Heart right ventricle (tissue), 16 donors: ENCODE measurements around the gene WDR41. TPM values are rescaled to one million over a fixed set of nuclear protein-coding genes. Genes with fewer than 3 reads are reported as not detected.

ENCODE experiments used
- ATAC-seq, 8 donors: fragments of 200-7000 bp; cut with Tn5 transposase; one replicate each; pipeline ENCODE4 v1.9.1; 2020; ENCODE audit warnings: mild to moderate bottlenecking in 8 of 8, moderate library complexity in 8 of 8, moderate number of reproducible peaks in 1 of 8
- DNase-seq, 2 donors: peaks; one replicate each; pipeline ENCODE4 v3.0.0-alpha.2; 2020
- H3K27ac ChIP-seq, 10 donors: fragments of 200-600 bp; sonication (generic) in 2 of 10; one replicate each; pipeline versions ENCODE4 v1.5.0 to v1.8.0; 2020 to 2022; ENCODE audit warnings: mild to moderate bottlenecking in 3 of 10
- H3K27me3 ChIP-seq, 7 donors: fragments of 200-600 bp; one replicate each; pipeline ENCODE4 v1.8.0; 2021 to 2022; ENCODE audit warnings: mild to moderate bottlenecking in 2 of 7
- H3K36me3 ChIP-seq, 9 donors: fragments of 200-600 bp; sonication (generic) in 1 of 9; one replicate each; pipeline versions ENCODE4 v1.5.0 to v1.8.0; 2020 to 2022; ENCODE audit warnings: mild to moderate bottlenecking in 2 of 9
- H3K4me1 ChIP-seq, 9 donors: fragments of 200-600 bp; sonication (generic) in 1 of 9; one replicate each; pipeline versions ENCODE4 v1.5.0 to v1.8.0; 2020 to 2022; ENCODE audit warnings: mild to moderate bottlenecking in 4 of 9
- H3K4me3 ChIP-seq, 10 donors: fragments of 200-600 bp; sonication (generic) in 2 of 10; one replicate each; pipeline versions ENCODE4 v1.5.0 to v1.8.0; 2020 to 2022; ENCODE audit warnings: mild to moderate bottlenecking in 7 of 10, moderate library complexity in 2 of 10
- H3K9me3 ChIP-seq, 11 donors: fragments of 200-600 bp in 10 of 11; sonication (generic) in 2 of 11; one replicate each; pipeline versions ENCODE4 v1.5.0 to v1.8.0; 2013 to 2022; ENCODE audit warnings: mild to moderate bottlenecking in 2 of 11, control low read depth in 1 of 11, moderate library complexity in 1 of 11
- WGBS, 2 donors: extraction: QIAGEN DNeasy Blood & Tissue Kit; methylation state at CpG; one replicate each; pipeline ENCODE4 v1.1.7; 2013; ENCODE audit warnings: inconsistent platforms in 1 of 2; 5-methylcytosine and 5-hydroxymethylcytosine counted together
- intact Hi-C, 10 donors: fragments of 100-400 bp; cut with DNase I; formaldehyde crosslinking; loops; one replicate each; pipeline versions ENCODE4 v1.11.1 to v1.14.2; 2022
- long read RNA-seq, 3 donors: library from polyadenylated mRNA; unstranded; transcript quantifications; one replicate each; pipeline ENCODE4 v2.0.0, GENCODE V29; 2020 to 2021
- polyA plus RNA-seq, 2 donors: library from polyadenylated mRNA; stranded (reverse); fragments of 200-250 nt; gene quantifications; one replicate each; pipeline ENCODE4 v1.2.3, GENCODE V29; 2013
- total RNA-seq, 10 donors: library from RNA; stranded (reverse); fragmentation: NEBNext Ultra II Directional in 3 of 10; extraction: Animal tissue kit (Norgen Biotek cat#: 25700) in 3 of 10; gene quantifications; one replicate each; pipeline versions ENCODE4 v1.2.1 to v1.2.4, GENCODE V29; 2021 to 2023
- TF ChIP-seq, protein P1 (sequence below), 9 donors: fragments of 200-600 bp; sonication (generic) in 2 of 9; IDR thresholded peaks; one replicate each; pipeline versions ENCODE4 v1.5.0 to v1.8.0; 2021 to 2022; ENCODE audit warnings: antibody characterized with exemption in 9 of 9, mild to moderate bottlenecking in 5 of 9, moderate library complexity in 1 of 9
- donor health status: Arrhythmogenic right ventricular cardiomyopathy.
- donor health status: ischemic (EF 13 %, LVEDD 7.1; RV severe dilation, severe dysfunction).
- donor health status: healthy with polysubstance abuse.
- donor health status: DM: no; HTN: yes; CAD: no.
- donor health status: DM: no; HTN: no; CAD: no.
- donor health status: ischemic (EF 25% LVEDD 6.9; RV normal size, moderate dysfunction).
- donor health status: ischemic (EF 25% LVEDD 5.7; RV mildly dilated, moderate dysfunction).
- donor health status: healthy.
- donor health status: DM: yes; HTN: yes; CAD: no.
- donor health status: Ischemic cardiomyopathy.
- donor health status: ischemic (EF 35%, LVEDD 5.7; RV mildly dilated, moderate dysfunction).
- donor health status: nonischemic (EF 11% LVEDD 7.7; RV severe dilation, severe dysfunction).
- donor health status: DM: yes; HTN: yes; CAD: no.
- donor health status: PGD.
- donor health status: ischemic (EF 29% LVEDD 5.4; RV normal size, mild dysfunction).
- donor health status: nonischemic (EF 23%, LVEDD 6.1; RV moderate dilation, normal function).

Gene WDR41, protein sequence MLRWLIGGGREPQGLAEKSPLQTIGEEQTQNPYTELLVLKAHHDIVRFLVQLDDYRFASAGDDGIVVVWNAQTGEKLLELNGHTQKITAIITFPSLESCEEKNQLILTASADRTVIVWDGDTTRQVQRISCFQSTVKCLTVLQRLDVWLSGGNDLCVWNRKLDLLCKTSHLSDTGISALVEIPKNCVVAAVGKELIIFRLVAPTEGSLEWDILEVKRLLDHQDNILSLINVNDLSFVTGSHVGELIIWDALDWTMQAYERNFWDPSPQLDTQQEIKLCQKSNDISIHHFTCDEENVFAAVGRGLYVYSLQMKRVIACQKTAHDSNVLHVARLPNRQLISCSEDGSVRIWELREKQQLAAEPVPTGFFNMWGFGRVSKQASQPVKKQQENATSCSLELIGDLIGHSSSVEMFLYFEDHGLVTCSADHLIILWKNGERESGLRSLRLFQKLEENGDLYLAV
- total RNA-seq (10 to 100 TPM; 21.4 to 44.9 (median 34.6) TPM), polyA plus RNA-seq (10 to 100 TPM in 1 of 2 donors, 1 to 10 TPM in 1; 7.9 to 22.1 TPM)
- long read RNA-seq, donor 1, transcript WDR41-201 (13 exons, 3,958 nt) = major isoform, 26 of 38 reads
- long read RNA-seq, donor 1, partial matches to known transcripts = 8 of 38 reads
- long read RNA-seq, donor 1, other reads (novel, unspliced or antisense) = 3 of 38 reads
- long read RNA-seq, donor 2, transcript WDR41-201 (13 exons, 3,958 nt) = major isoform, 16 of 31 reads
- long read RNA-seq, donor 2, partial matches to known transcripts = 7 of 31 reads
- long read RNA-seq, donor 2, other reads (novel, unspliced or antisense) = 7 of 31 reads
- long read RNA-seq, donor 3, transcript WDR41-201 (13 exons, 3,958 nt) = major isoform, 54 of 79 reads
- long read RNA-seq, donor 3, partial matches to known transcripts = 1 of 79 reads
- long read RNA-seq, donor 3, other reads (novel, unspliced or antisense) = 22 of 79 reads

DNA sequence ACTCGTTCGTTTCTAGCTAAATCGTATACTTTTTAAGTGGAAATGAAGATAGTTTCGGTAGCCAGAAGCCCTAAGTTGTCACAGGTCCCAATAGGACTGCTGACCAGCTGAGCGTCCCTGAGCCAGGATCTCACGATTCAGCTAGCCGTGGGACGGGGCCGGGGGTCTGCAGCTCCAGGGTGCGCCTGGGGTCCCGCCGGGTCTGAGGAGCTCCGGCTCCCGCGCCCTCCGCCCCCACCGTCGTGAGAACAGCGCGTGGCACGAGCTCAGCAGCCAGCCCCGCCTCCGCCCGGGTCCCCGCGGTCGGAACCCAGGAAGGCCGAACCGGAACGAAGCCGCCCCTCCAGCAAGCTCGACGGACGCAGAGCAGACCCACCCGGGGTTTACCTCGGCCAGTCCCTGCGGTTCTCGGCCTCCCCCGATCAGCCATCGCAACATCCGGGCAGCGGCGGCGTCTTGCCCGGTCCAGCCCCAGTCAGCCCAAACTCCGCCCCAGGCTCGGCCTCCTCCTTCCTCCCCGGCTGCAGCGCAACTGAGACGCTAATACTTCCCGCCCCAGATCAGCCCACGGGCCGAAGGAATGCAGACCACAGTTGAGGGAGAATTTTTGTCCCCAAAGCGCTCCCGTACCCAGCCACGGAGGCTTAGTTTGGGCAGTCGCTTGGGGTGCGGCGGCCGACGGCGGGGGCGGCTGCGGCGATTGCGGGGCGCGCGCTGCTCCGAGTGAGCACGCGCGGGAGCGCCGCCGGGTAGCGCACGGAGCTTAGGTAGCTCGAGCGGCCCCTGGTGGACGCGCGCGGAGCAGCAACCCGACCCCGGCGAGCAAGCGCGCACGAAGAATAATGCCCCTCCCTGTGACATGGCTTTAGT lies at the start of gene WDR41:
TSS of gene WDR41 (minus strand) at position 534 of the 870 bp plus-strand sequence. CDS start at position 438, 96 bp downstream.
- peak; percentile 97 to 98 (median 98) for ATAC-seq
- WGBS, 2 donors = 0% methylated on average over 90 of the region's 90 CpGs
- peak within 1 kb of the TSS; percentile 57 to 90 (median 78) for H3K4me3 ChIP-seq
- TF ChIP-seq, protein P1, sequence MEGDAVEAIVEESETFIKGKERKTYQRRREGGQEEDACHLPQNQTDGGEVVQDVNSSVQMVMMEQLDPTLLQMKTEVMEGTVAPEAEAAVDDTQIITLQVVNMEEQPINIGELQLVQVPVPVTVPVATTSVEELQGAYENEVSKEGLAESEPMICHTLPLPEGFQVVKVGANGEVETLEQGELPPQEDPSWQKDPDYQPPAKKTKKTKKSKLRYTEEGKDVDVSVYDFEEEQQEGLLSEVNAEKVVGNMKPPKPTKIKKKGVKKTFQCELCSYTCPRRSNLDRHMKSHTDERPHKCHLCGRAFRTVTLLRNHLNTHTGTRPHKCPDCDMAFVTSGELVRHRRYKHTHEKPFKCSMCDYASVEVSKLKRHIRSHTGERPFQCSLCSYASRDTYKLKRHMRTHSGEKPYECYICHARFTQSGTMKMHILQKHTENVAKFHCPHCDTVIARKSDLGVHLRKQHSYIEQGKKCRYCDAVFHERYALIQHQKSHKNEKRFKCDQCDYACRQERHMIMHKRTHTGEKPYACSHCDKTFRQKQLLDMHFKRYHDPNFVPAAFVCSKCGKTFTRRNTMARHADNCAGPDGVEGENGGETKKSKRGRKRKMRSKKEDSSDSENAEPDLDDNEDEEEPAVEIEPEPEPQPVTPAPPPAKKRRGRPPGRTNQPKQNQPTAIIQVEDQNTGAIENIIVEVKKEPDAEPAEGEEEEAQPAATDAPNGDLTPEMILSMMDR (IDR thresholded peaks at IDR 0.05) = peak; percentile 92 to 99 (median 95)
- H3K36me3 ChIP-seq = peaks cover 0 to 21% (median 0%) of the 10 kb centered on the region in 9 donors
- DNase-seq = peak; percentile 92 to 95
- H3K27ac ChIP-seq = peak within 1 kb of the TSS; percentile 82 to 98 (median 95)
- H3K27me3 ChIP-seq = peaks cover 0 to 5% (median 0%) of the 10 kb centered on the region in 7 donors
- intact Hi-C loops = loop anchor here (1.0 to 10.0 kb wide), 11 partner anchors 345 to 627 kb away; partner anchors contain the start of gene ZBED3 (in 3 of the 10)
- H3K9me3 ChIP-seq = no peaks in the 10 kb centered on the region
- peaks cover 0 to 17% (median 9%) of the 10 kb centered on the region in 9 donors for H3K4me1 ChIP-seq

DNA sequence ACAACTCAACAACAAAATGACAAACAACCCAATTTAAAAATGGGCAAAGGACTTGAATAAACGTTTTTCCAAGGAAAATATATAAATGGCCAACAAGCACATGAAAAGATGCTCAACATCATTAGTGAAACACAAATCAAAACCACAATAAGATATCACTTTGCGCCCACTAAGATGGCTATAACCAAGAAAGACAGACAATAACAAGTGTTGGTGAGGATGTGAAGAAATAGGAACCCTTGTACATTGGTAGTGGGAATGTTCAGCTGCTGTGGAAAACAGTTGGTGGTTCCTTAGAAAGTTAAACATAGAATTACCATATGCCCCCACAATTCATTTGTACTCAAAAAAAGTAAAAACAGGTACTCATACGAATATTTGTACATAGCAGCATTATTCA lies 39.2 kb upstream of the WDR41 start:
- Histone ChIP-seq H3K4me3 (no peak overlapping the region), H3K36me3 (no peaks in the 10 kb centered on the region), H3K4me1 (no peaks in the 10 kb centered on the region), H3K27me3 (peaks cover 0 to 46% (median 8%) of the 10 kb centered on the region in 7 donors), H3K9me3 (peaks cover 0 to 10% (median 0%) of the 10 kb centered on the region in 11 donors), H3K27ac (no peak overlapping the region)
- DNase-seq (no peak), ATAC-seq (no peak)
- TF ChIP-seq, protein P1 (IDR thresholded peaks at IDR 0.05) = no peak
- WGBS, 2 donors = 61 to 64% methylated on average over 3 of the region's 3 CpGs
- intact Hi-C loops = no loop called here

DNA sequence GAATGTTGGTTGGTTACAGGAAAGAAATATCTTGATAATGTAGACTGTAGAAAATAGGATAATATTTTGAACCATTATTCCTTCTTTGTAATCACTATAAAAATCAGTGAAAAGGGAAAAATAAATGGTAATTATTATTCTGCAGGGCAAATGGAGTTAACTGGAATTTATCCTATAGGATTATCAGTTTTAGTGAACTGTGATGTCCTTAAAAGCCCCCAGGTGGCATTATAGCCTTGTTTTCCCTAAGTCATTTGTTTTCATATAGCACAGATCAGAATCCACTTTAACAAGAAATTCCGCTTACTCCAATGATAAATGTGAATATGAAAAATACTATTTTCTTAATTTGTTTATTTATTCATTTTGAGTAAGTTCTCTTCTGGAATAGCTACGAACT lies 26.2 kb upstream of the WDR41 start:
- 69 to 71% methylated on average over 2 of the region's 2 CpGs for whole genome bisulfite sequencing, 2 donors
- ATAC-seq (no peak), DNase-seq (no peak)
- Histone ChIP-seq H3K4me3 (no peak overlapping the region), H3K4me1 (no peaks in the 10 kb centered on the region), H3K9me3 (no peaks in the 10 kb centered on the region), H3K27ac (no peak overlapping the region), H3K36me3 (no peaks in the 10 kb centered on the region), H3K27me3 (peaks cover 0 to 30% (median 15%) of the 10 kb centered on the region in 7 donors)
- intact Hi-C loops = loop anchor here in 1 of 10 donors (5.0 kb wide), 1 partner anchor 61 kb away; no protein-coding TSS in a partner anchor
- TF ChIP-seq, protein P1 (IDR thresholded peaks at IDR 0.05) = peak in 6 of 9 donors; percentile 4 to 43 (median 22)
